Measurements from ENCODE around the gene SHC2.

Gene SHC2

DNA sequence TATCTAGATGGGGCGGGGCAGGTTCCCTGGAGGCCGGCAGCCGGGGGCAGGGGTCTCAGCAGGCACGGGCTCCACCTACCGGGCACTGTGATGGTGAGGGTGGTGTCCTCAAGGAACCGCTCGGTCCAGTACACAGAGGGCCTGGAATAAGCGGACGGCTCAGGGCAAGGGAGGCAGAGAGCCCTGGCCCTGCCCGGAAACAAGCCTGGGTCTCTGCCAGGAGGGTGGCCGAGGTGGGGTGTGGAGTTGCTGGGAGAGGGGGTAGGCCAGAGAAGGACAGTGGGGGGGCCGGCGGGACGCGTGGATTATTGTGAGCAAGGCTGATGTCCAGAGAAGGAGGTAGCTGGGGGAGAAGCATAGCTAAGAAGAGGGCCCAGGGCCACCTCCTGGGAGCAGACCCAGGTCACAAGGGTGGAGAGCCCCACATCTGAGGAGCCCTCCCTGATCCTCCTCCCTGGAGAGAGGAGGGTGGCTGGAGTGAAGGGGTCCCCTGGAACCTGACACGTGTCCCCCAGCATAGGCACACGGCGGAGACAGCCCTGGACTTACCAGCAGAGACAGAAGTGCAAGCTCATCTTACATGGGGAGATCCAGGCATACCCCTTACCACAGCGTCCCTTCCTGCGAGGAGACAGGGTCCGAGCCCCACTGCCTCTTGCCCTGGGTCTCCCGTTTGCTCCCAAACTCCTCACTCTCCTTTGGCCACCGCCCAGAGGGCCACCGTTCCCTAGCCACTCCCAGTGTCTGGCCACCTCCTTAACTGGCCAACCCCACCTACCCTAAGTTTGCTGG lies 87.2 kb downstream of the SHC2 start:
- no peaks in the 10 kb centered on the region for H3K36me3 Mint-ChIP-seq (ENCODE audit: low read depth)
- no peak overlapping the region for H3K4me3 Mint-ChIP-seq
- H3K9me3 Mint-ChIP-seq, result no peaks in the 10 kb centered on the region
- peaks cover 37% of the 10 kb centered on the region for H3K4me1 Mint-ChIP-seq
- H3K27me3 Mint-ChIP-seq (ENCODE audit: low read depth), result peaks cover 9% of the 10 kb centered on the region
- H3K27ac Mint-ChIP-seq, result no peak overlapping the region
- TF ChIP-seq, protein P1, sequence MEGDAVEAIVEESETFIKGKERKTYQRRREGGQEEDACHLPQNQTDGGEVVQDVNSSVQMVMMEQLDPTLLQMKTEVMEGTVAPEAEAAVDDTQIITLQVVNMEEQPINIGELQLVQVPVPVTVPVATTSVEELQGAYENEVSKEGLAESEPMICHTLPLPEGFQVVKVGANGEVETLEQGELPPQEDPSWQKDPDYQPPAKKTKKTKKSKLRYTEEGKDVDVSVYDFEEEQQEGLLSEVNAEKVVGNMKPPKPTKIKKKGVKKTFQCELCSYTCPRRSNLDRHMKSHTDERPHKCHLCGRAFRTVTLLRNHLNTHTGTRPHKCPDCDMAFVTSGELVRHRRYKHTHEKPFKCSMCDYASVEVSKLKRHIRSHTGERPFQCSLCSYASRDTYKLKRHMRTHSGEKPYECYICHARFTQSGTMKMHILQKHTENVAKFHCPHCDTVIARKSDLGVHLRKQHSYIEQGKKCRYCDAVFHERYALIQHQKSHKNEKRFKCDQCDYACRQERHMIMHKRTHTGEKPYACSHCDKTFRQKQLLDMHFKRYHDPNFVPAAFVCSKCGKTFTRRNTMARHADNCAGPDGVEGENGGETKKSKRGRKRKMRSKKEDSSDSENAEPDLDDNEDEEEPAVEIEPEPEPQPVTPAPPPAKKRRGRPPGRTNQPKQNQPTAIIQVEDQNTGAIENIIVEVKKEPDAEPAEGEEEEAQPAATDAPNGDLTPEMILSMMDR (IDR thresholded peaks at IDR 0.05; ENCODE audit: unreplicated experiment in 3 of 3), result no peak

DNA sequence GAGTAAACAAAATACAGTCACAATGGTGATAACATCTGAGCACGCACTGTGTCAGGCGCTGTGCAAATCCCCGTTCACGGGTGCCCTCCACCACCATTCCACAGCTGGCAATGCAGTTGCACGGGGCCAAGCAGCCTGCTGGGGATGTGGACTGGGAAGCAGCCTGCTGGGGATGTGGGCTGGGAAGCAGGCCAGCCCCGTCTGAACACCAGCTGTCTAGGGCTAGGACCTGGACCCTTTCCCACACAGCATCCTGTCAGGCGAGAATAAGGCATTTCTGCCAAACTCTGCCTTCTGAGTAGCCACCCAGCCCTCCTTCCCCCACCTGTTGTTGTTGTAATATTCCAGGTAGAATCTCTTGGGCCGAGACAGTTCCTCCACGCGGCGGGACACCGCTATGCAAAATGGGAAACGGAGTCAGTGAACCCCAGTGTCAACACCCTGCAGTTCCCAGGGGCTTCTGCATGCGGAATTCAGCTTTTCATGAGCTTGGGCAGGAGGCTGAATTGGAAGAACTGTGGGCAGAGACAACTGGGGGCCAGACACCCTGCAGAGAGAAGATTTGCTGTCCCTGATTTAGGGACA lies 88.4 kb downstream of the SHC2 start:
- Mint-ChIP-seq H3K4me1 (peaks cover 49% of the 10 kb centered on the region), H3K27me3 (ENCODE audit: low read depth) (peaks cover 18% of the 10 kb centered on the region), H3K4me3 (no peak overlapping the region), H3K36me3 (ENCODE audit: low read depth) (no peaks in the 10 kb centered on the region), H3K9me3 (no peaks in the 10 kb centered on the region), H3K27ac (peak overlapping the region in 2 of 3 experiments; percentile 69 to 81)
- TF ChIP-seq, protein P1 (IDR thresholded peaks at IDR 0.05; ENCODE audit: unreplicated experiment in 3 of 3), result no peak

DNA sequence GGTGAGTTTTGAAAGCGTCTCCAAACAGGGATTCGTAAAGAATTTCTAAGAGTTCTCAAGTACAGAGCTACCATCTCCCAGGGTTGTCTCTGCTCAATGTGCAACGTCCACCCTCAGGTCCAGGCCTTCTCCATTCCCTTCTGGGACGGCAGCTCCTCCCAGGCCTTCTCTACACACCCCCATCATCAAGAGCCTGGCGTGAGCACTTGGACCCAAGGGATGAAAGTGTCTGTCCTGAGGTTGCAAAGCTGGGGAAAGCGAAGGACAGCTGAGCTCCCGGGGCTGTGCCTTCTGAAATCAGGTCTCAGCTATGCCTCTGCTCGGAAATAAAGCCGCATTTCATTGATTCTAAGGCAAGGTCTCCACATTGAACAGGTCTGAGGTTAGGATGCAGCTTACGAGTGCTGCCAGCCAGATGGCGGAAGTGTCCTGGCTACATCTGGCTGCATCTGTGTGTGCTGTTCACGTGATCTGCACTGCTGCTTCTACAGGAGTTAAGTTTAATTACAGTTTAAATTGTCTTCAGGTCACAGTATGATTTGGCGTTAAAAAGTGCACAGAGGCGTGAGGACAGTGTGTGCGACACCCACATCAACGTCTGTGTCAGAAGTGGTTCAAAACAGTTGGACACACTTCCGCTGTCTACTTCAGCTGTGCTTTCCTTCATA lies 89.2 kb downstream of the SHC2 start:
- Mint-ChIP-seq H3K36me3 (ENCODE audit: low read depth) (no peaks in the 10 kb centered on the region), H3K27me3 (ENCODE audit: low read depth) (peaks cover 26% of the 10 kb centered on the region), H3K9me3 (no peaks in the 10 kb centered on the region), H3K4me3 (peak overlapping the region in 2 of 3 experiments; percentile 8 to 22), H3K4me1 (peaks cover 50% of the 10 kb centered on the region), H3K27ac (peak overlapping the region; percentile 12 to 81 (median 69))
- TF ChIP-seq, protein P1 (IDR thresholded peaks at IDR 0.05; ENCODE audit: unreplicated experiment in 3 of 3), result no peak

DNA sequence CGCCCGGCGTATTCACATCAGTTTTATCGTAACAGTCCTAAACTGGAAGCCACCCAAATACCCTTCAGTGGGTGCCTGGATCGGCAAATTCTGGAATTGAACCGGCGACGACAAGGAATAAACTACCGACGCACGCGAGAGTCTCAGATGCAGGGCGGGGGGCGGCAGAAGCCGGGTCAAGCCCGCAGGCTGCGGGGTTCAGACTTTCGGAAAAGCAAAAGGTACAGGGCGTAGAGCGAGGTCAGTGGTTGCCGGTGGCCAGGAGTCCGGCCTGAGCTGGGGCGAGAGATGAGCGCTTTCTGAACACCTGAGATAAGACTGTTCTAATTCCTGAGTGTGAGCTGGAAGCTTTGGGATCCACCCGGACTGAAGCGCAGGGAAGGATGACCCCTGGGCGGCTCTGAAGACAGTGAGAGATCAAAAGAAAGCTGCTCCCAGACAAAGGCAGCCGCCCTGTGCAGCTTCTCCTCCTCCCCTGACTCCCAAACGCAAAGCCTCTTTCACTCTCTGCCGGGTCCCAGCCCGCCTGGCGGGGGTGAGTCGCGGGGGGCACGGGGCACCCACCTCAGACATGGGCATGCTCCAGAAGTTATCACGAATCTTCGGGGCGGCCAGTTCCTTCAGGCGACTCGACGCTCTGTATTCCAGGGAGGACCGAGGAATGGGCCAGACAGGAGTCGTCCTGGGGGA lies 90.0 kb downstream of the SHC2 start:
- no peak overlapping the region for H3K4me3 Mint-ChIP-seq
- H3K4me1 Mint-ChIP-seq, result peaks cover 50% of the 10 kb centered on the region
- no peaks in the 10 kb centered on the region for H3K36me3 Mint-ChIP-seq (ENCODE audit: low read depth)
- H3K27ac Mint-ChIP-seq, result peak overlapping the region in 2 of 3 experiments; percentile 69 to 81
- H3K27me3 Mint-ChIP-seq (ENCODE audit: low read depth), result peaks cover 26% of the 10 kb centered on the region
- TF ChIP-seq, protein P1 (IDR thresholded peaks at IDR 0.05; ENCODE audit: unreplicated experiment in 3 of 3), result no peak
- H3K9me3 Mint-ChIP-seq, result no peaks in the 10 kb centered on the region

DNA sequence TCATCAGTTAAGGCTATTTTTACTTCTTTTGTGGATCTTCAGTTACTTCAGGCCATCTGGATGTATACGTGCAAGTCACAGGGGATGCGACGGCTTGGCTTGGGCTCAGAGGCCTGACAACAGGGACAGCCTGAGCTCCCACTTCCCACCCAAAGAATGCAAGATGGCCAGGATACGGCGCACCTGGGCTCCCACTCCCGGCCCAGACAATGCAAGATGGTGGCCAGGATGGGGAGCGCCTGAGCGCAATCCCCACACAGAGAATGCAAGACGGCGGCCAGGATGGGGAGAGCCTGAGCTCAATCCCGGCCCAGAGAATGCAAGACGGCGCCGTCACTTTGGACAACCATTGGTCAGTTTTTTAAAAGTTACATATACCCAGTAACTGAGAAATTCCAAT lies 91.0 kb downstream of the SHC2 start:
- Mint-ChIP-seq H3K4me3 (no peak overlapping the region), H3K4me1 (peaks cover 50% of the 10 kb centered on the region), H3K9me3 (no peaks in the 10 kb centered on the region), H3K36me3 (ENCODE audit: low read depth) (no peaks in the 10 kb centered on the region), H3K27ac (peak overlapping the region in 1 of 3 experiments; percentile 80), H3K27me3 (ENCODE audit: low read depth) (peaks cover 32% of the 10 kb centered on the region)
- TF ChIP-seq, protein P1 (IDR thresholded peaks at IDR 0.05; ENCODE audit: unreplicated experiment in 3 of 3), result no peak

Data from nephron (organoid).